Osteoblast (primary cell): ENCODE data around the gene KNDC1. TPM values are rescaled to one million over a fixed set of nuclear protein-coding genes. Genes with fewer than 3 reads are reported as not detected.

Experiments used
- DNase-seq: peaks from one replicate; pipeline ENCODE4 v3.0.0; 2011; ENCODE audit warnings: low spot score, mixed read lengths; ENCODE audit not compliant: insufficient read length; ENCODE audit errors: missing footprints
- H2AFZ ChIP-seq: 2 replicates; pipeline ENCODE4 v1.6.0; 2011; ENCODE audit warnings: mild to moderate bottlenecking, low read length
- H3K27ac ChIP-seq: 2 replicates; pipeline ENCODE4 v1.5.1; 2011; ENCODE audit warnings: mild to moderate bottlenecking, low read depth, low read length, moderate library complexity
- H3K27me3 ChIP-seq: 2 replicates; pipeline ENCODE4 v1.6.0; 2012; ENCODE audit warnings: mild to moderate bottlenecking, control low read depth, inconsistent platforms, low read length, moderate library complexity; ENCODE audit not compliant: insufficient read depth
- H3K36me3 ChIP-seq: 2 replicates; pipeline ENCODE4 v1.5.1; 2011; ENCODE audit warnings: mild to moderate bottlenecking, low read length, control low read depth, moderate library complexity; ENCODE audit not compliant: insufficient read depth
- H3K4me1 ChIP-seq: 2 replicates; pipeline ENCODE4 v1.5.1; 2011; ENCODE audit warnings: mild to moderate bottlenecking, low read length, control low read depth, moderate library complexity; ENCODE audit not compliant: insufficient read depth
- H3K4me2 ChIP-seq: 2 replicates; pipeline ENCODE4 v1.6.0; 2011; ENCODE audit warnings: mild to moderate bottlenecking, low read length; ENCODE audit not compliant: insufficient read depth
- H3K4me3 ChIP-seq: fragments of 200-600 bp; sonication (generic); 3 replicates; pipeline ENCODE4 v1.5.1; 2012; ENCODE audit warnings: mild to moderate bottlenecking, low read length, inconsistent platforms; ENCODE audit not compliant: insufficient read depth
- H3K79me2 ChIP-seq: 2 replicates; pipeline ENCODE4 v1.6.0; 2012; ENCODE audit warnings: mild to moderate bottlenecking, low read length, control low read depth, inconsistent platforms; ENCODE audit not compliant: insufficient read depth
- H3K9me3 ChIP-seq: 2 replicates; pipeline ENCODE4 v1.5.1; 2011; ENCODE audit warnings: low read depth, low read length, control low read depth
- H4K20me1 ChIP-seq: 2 replicates; pipeline ENCODE4 v1.6.0; 2012; ENCODE audit warnings: mild to moderate bottlenecking, low read length, control low read depth; ENCODE audit not compliant: insufficient read depth
- CTCF ChIP-seq: IDR thresholded peaks from 2 replicates; pipeline ENCODE4 v1.5.1; 2011; ENCODE audit warnings: mild to moderate bottlenecking, low read depth, low read length, moderate library complexity; ENCODE audit errors: extremely low read depth
- total RNA-seq: library from RNA; depleted of rRNA; stranded (reverse); fragments of >200 nt; gene quantifications from 2 replicates; pipeline ENCODE4 v1.2.3, GENCODE V29; 2012

The KNDC1 gene
- total RNA-seq, 1 donor: not detected

- Histone ChIP-seq H3K4me3 (no peak overlapping the region), H3K27me3 (peaks cover 65% of the 10 kb centered on the region), H3K4me2 (no peak overlapping the region), H3K9me3 (no peaks in the 10 kb centered on the region), H3K4me1 (no peaks in the 10 kb centered on the region), H3K79me2 (no peaks in the 10 kb centered on the region), H3K36me3 (no peaks in the 10 kb centered on the region), H2AFZ (no peak overlapping the region), H3K27ac (no peak overlapping the region), H4K20me1 (no peaks in the 10 kb centered on the region)
- TF ChIP-seq CTCF: no peak
- no peak for DNase-seq
Observed at GRCh38 chr10:133245439-133246235, 85.6 kb downstream of the KNDC1 start.

GRCh38 chr10:133246236-133246626 is 86.2 kb downstream of the KNDC1 start:
- H2AFZ ChIP-seq: no peak overlapping the region
- H3K27ac ChIP-seq: no peak overlapping the region
- no peak overlapping the region for H3K4me3 ChIP-seq
- no peak overlapping the region for H3K4me2 ChIP-seq
- H3K36me3 ChIP-seq: no peaks in the 10 kb centered on the region
- H4K20me1 ChIP-seq: no peaks in the 10 kb centered on the region
- H3K9me3 ChIP-seq: no peaks in the 10 kb centered on the region
- DNase-seq: no peak
- H3K79me2 ChIP-seq: no peaks in the 10 kb centered on the region
- no peak for TF ChIP-seq CTCF
- H3K27me3 ChIP-seq: peaks cover 63% of the 10 kb centered on the region
- H3K4me1 ChIP-seq: no peaks in the 10 kb centered on the region

- H2AFZ ChIP-seq: no peak overlapping the region
- H3K27ac ChIP-seq: no peak overlapping the region
- H3K4me3 ChIP-seq: no peak overlapping the region
- H3K9me3 ChIP-seq: no peaks in the 10 kb centered on the region
- no peak for TF ChIP-seq CTCF
- no peak overlapping the region for H3K4me2 ChIP-seq
- H3K27me3 ChIP-seq: peaks cover 50% of the 10 kb centered on the region
- DNase-seq: no peak
- no peaks in the 10 kb centered on the region for H4K20me1 ChIP-seq
- H3K79me2 ChIP-seq: no peaks in the 10 kb centered on the region
- no peaks in the 10 kb centered on the region for H3K4me1 ChIP-seq
- H3K36me3 ChIP-seq: no peaks in the 10 kb centered on the region
Observed at GRCh38 chr10:133247681-133248333, 87.8 kb downstream of the KNDC1 start.

GRCh38 chr10:133248334-133248715 is 88.3 kb downstream of the KNDC1 start:
- TF ChIP-seq CTCF: no peak
- DNase-seq: no peak
- Histone ChIP-seq H3K4me2 (no peak overlapping the region), H3K4me3 (no peak overlapping the region), H4K20me1 (no peaks in the 10 kb centered on the region), H3K4me1 (no peaks in the 10 kb centered on the region), H2AFZ (no peak overlapping the region), H3K27me3 (peaks cover 47% of the 10 kb centered on the region), H3K79me2 (no peaks in the 10 kb centered on the region), H3K36me3 (no peaks in the 10 kb centered on the region), H3K27ac (no peak overlapping the region), H3K9me3 (no peaks in the 10 kb centered on the region)
